ENCODE measurements around the gene TMEM88. TPM values are rescaled to one million over a fixed set of nuclear protein-coding genes. Genes with fewer than 3 reads are reported as not detected.
"Not testable (repeated sequence)": the region's sequence is repeated elsewhere in the genome, so short reads cannot be mapped to it uniquely, and the experiment has no call there.

TMEM88 gene, protein sequence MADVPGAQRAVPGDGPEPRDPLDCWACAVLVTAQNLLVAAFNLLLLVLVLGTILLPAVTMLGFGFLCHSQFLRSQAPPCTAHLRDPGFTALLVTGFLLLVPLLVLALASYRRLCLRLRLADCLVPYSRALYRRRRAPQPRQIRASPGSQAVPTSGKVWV
- 10 to 100 TPM in 1 of 2 donors, 1 to 10 TPM in 1; 6.0 to 16.2 TPM for total RNA-seq

DNA sequence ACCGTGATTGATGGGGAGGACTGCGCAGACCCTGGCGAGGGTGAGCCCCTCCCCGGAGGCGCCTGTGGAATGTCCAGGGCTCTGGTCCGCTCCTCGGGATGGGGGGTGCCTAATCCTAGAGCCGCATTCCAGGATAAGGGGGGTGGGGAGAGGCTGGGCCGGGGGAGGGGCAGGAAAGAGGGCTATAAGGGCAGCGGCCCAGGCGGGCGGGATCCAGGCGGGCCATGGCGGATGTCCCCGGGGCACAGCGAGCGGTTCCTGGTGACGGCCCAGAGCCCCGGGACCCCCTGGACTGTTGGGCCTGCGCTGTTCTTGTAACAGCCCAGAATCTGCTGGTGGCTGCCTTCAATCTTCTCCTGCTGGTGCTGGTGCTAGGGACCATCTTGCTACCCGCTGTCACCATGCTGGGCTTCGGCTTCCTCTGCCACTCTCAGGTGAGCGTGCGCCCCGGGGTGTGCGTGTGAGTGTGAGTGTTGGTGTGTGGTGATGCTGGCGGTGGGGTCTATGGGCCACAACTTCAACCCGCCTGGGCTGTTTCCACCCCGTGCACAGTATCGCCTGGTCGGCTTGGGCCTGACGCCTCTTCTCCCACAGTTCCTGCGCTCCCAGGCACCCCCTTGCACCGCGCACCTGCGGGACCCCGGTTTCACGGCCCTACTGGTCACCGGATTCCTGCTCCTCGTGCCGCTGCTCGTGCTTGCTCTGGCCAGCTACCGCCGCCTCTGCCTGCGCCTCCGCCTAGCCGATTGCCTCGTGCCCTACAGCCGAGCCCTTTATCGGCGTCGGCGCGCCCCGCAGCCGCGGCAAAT lies at the start of gene TMEM88:
Gene TMEM88 (plus strand): TSS at position 216 of the 809 bp plus-strand sequence. CDS start 9 bp downstream, at position 225.
- WGBS, 2 donors = 71 to 80% methylated on average over 52 to 57 of the region's 57 CpGs

DNA sequence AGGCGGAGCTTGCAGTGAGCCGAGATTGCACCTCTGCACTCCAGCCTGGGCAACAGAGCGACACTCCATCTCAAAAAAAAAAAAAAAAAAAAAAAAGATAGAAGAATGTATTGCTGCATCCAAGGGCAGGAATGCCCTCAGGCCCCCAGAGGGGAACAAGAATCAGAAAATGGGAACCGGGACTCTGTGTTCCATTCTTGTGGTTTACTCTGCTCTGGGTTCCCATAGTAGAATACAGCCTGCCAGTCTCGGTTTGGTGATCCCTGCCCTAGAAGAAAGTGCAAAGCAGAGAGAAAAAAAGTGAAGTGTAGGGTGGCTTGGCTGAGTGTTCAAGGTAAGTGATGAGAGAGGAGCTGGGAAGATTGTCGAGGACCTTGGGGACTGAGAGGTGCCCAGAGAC lies 48.3 kb upstream of the TMEM88 start:
- ATAC-seq (no peak), DNase-seq (peak in 1 of 4 donors; percentile 9)
- Histone ChIP-seq H3K9me3 (no peaks in the 10 kb centered on the region), H3K27ac (no peak overlapping the region), H3K4me1 (no peaks in the 10 kb centered on the region), H3K36me3 (replicated peaks in 1 of 2; ENCODE audit: insufficient read depth in 1 of 2, low read depth in 2 of 2) (no peaks in the 10 kb centered on the region), H3K27me3 (no peaks in the 10 kb centered on the region), H3K4me3 (no peak overlapping the region)
- intact Hi-C loops (cut with DNase I) = no loop called here
- 79 to 91% methylated on average over 6 of the region's 6 CpGs for WGBS, 2 donors
- TF ChIP-seq, protein P1, sequence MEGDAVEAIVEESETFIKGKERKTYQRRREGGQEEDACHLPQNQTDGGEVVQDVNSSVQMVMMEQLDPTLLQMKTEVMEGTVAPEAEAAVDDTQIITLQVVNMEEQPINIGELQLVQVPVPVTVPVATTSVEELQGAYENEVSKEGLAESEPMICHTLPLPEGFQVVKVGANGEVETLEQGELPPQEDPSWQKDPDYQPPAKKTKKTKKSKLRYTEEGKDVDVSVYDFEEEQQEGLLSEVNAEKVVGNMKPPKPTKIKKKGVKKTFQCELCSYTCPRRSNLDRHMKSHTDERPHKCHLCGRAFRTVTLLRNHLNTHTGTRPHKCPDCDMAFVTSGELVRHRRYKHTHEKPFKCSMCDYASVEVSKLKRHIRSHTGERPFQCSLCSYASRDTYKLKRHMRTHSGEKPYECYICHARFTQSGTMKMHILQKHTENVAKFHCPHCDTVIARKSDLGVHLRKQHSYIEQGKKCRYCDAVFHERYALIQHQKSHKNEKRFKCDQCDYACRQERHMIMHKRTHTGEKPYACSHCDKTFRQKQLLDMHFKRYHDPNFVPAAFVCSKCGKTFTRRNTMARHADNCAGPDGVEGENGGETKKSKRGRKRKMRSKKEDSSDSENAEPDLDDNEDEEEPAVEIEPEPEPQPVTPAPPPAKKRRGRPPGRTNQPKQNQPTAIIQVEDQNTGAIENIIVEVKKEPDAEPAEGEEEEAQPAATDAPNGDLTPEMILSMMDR (IDR thresholded peaks at IDR 0.05) = no peak
- no peak for TF ChIP-seq POLR2A (IDR thresholded peaks at IDR 0.05)

More for the DNA sequence above, at the start of gene TMEM88:
- Histone ChIP-seq H3K4me3 (no peak within 1 kb of the TSS), H3K36me3 (replicated peaks in 1 of 2; ENCODE audit: insufficient read depth in 1 of 2, low read depth in 2 of 2) (no peaks in the 10 kb centered on the region), H3K9me3 (no peaks in the 10 kb centered on the region), H3K4me1 (peaks cover 49% of the 10 kb centered on the region), H3K27ac (peak within 1 kb of the TSS in 3 of 4 donors; percentile 82 to 96 (median 93)), H3K27me3 (no peaks in the 10 kb centered on the region)
- intact Hi-C loops (cut with DNase I) = loop anchor here (5.0 kb wide), 1 partner anchor 33 kb away; no protein-coding TSS in a partner anchor
- TF ChIP-seq, protein P1 (IDR thresholded peaks at IDR 0.05) = no peak
- TF ChIP-seq POLR2A (IDR thresholded peaks at IDR 0.05) = peak in 1 of 3 donors; percentile 28
- DNase-seq = peak in 1 of 4 donors; percentile 24
- ATAC-seq = no peak

DNA sequence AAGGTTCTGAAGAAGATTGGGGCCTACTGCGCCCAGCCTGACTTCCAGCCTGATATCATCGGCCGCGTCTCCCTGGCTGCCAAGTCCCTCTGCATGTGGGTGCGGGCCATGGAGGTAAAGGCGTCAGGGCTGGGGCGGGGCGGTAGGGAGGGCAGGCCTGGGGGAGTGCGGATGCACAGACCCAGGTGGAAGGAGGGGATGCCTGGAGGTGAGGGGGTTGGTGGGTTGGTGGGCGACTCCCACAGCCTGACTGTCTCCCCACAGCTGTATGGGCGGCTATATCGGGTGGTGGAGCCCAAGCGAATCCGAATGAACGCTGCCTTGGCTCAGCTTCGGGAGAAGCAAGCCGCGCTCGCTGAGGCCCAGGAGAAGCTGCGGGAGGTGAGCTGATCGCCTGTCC lies 47.7 kb upstream of the TMEM88 start:
- H3K27me3 ChIP-seq = no peaks in the 10 kb centered on the region
- no peaks in the 10 kb centered on the region for H3K36me3 ChIP-seq (replicated peaks in 1 of 2; ENCODE audit: insufficient read depth in 1 of 2, low read depth in 2 of 2)
- H3K4me3 ChIP-seq = no peak overlapping the region
- WGBS, 2 donors = 87 to 96% methylated on average over 21 of the region's 21 CpGs
- TF ChIP-seq POLR2A (IDR thresholded peaks at IDR 0.05) = no peak
- TF ChIP-seq, protein P1 (IDR thresholded peaks at IDR 0.05) = no peak
- no peak overlapping the region for H3K27ac ChIP-seq
- no peak for DNase-seq
- H3K4me1 ChIP-seq = no peaks in the 10 kb centered on the region
- H3K9me3 ChIP-seq = no peaks in the 10 kb centered on the region
- ATAC-seq = no peak
- intact Hi-C loops (cut with DNase I) = no loop called here

DNA sequence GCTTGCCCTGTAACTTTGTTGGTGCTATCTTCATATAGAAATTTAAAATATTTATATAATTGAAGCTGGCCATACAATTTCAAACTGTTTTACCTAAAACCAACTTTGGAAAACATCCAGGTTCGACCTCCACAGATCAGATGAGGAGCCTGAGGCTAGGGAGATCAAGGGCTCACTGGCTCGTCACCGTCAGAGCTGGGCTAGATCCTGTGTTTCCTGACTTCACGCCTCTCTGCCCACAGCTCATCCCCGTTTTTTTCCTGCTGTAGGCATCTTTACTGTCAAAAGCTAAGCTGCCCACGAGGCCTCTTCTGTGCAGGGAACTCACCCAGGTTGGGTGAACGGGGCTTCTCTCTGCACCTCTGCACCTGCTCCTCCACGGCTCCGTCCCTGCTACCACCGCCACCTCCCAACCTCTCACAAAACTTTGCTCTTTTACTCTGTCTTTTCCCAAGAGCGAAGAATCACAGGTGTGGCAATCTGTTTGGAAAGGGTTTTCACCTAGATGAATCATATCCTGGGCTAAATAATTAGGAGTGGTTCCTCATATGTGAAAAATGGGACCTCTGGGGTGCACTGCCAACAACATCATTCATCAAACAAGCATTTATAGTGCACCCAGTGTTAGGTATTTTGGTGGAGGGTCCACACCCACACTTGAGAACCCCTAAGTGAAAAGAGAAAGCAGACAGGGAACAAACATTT lies 45.6 kb upstream of the TMEM88 start:
- ATAC-seq (no peak), DNase-seq (no peak)
- 79 to 81% methylated on average over 11 of the region's 11 CpGs for WGBS, 2 donors
- TF ChIP-seq, protein P1 (IDR thresholded peaks at IDR 0.05) = no peak
- TF ChIP-seq POLR2A (IDR thresholded peaks at IDR 0.05) = no peak
- Histone ChIP-seq H3K27ac (no peak overlapping the region), H3K36me3 (replicated peaks in 1 of 2; ENCODE audit: insufficient read depth in 1 of 2, low read depth in 2 of 2) (no peaks in the 10 kb centered on the region), H3K4me1 (no peaks in the 10 kb centered on the region), H3K9me3 (no peaks in the 10 kb centered on the region), H3K27me3 (no peaks in the 10 kb centered on the region), H3K4me3 (no peak overlapping the region)
- intact Hi-C loops (cut with DNase I) = no loop called here

DNA sequence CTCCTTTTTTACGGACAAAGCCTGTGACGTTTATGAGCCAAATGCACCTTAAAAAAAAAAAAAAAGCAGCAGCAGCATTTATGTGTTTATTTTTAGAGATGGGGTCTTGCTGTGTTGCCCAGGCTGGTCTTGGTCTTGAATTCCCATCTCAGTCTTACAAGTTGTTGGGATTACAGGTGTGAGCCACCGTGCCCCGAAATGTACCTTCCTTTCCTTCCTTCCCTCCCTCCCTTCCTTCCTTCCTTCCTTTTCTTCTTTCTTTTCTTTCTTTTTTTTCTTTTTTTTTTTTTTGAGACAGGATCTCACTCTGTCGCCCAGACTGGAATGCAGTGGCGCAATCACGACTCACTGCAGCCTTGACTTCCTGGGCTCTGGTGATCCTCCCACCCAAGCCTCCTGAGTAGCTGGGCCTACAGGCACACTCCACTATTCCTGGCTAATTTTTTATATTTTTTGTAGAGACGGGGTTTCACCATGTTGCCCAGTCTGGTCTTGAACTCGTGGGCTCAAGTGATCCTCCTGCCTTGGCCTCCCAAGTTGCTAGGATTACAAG lies 45.0 kb upstream of the TMEM88 start:
- H3K9me3 ChIP-seq; H3K27ac ChIP-seq; H3K36me3 ChIP-seq (replicated peaks in 1 of 2; ENCODE audit: insufficient read depth in 1 of 2, low read depth in 2 of 2); H3K4me1 ChIP-seq; DNase-seq; intact Hi-C loops (cut with DNase I); H3K4me3 ChIP-seq; ATAC-seq; H3K27me3 ChIP-seq: not testable (repeated sequence)
- WGBS, 2 donors = 80 to 85% methylated on average over 9 of the region's 9 CpGs
